Measurements from ENCODE around the gene ACTN2. TPM values are rescaled to one million over a fixed set of nuclear protein-coding genes. Genes with fewer than 3 reads are reported as not detected.
"Not testable (repeated sequence)": the region's sequence is repeated elsewhere in the genome, so short reads cannot be mapped to it uniquely, and the experiment has no call there.

The ACTN2 gene
- total RNA-seq, 1 donor from 2014 or later, result 1.9 TPM

DNA sequence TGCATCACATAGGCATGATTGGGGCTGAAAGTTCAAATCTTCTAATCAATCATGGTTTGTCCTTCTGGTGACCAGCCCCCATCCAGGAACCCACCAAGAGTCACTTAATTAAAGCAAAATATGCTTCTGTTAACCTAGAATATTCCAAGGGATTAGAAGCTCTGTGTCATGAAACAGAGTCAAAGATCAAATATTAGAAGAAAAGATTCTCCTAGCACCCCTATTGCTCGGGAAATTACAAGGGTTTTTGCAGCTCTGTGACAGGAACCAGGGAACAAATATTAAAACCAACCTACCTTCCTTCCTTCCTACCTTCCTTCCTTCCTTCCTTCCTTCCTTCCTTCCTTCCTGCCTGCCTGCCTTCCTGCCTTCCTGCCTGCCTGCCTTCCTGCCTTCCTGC is 31.8 kb upstream of the ACTN2 start:
- no peak overlapping the region for H3K27ac Mint-ChIP-seq
- no peak for DNase-seq (ENCODE audit: low spot score in 2 of 2, unreplicated experiment in 2 of 2)
- H3K36me3 Mint-ChIP-seq, result no peaks in the 10 kb centered on the region
- no peaks in the 10 kb centered on the region for H3K9me3 Mint-ChIP-seq
- TF ChIP-seq, protein P1, sequence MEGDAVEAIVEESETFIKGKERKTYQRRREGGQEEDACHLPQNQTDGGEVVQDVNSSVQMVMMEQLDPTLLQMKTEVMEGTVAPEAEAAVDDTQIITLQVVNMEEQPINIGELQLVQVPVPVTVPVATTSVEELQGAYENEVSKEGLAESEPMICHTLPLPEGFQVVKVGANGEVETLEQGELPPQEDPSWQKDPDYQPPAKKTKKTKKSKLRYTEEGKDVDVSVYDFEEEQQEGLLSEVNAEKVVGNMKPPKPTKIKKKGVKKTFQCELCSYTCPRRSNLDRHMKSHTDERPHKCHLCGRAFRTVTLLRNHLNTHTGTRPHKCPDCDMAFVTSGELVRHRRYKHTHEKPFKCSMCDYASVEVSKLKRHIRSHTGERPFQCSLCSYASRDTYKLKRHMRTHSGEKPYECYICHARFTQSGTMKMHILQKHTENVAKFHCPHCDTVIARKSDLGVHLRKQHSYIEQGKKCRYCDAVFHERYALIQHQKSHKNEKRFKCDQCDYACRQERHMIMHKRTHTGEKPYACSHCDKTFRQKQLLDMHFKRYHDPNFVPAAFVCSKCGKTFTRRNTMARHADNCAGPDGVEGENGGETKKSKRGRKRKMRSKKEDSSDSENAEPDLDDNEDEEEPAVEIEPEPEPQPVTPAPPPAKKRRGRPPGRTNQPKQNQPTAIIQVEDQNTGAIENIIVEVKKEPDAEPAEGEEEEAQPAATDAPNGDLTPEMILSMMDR (IDR thresholded peaks at IDR 0.05; ENCODE audit: unreplicated experiment), result no peak
- no peaks in the 10 kb centered on the region for H3K4me1 Mint-ChIP-seq
- H3K27me3 Mint-ChIP-seq (ENCODE audit: low read depth), result peaks cover 4% of the 10 kb centered on the region
- H3K4me3 Mint-ChIP-seq, result no peak overlapping the region

- peaks cover 4% of the 10 kb centered on the region for H3K27me3 Mint-ChIP-seq (ENCODE audit: low read depth)
- no peaks in the 10 kb centered on the region for H3K9me3 Mint-ChIP-seq
- TF ChIP-seq, protein P1 (IDR thresholded peaks at IDR 0.05; ENCODE audit: unreplicated experiment), result no peak
- H3K4me3 Mint-ChIP-seq, result no peak overlapping the region
- H3K36me3 Mint-ChIP-seq, result no peaks in the 10 kb centered on the region
- H3K4me1 Mint-ChIP-seq, result no peaks in the 10 kb centered on the region
- H3K27ac Mint-ChIP-seq, result no peak overlapping the region
- DNase-seq (ENCODE audit: low spot score in 2 of 2, unreplicated experiment in 2 of 2), result no peak
Observed at GRCh38 chr1:236654957-236655356, 31.3 kb upstream of the ACTN2 start.

DNA sequence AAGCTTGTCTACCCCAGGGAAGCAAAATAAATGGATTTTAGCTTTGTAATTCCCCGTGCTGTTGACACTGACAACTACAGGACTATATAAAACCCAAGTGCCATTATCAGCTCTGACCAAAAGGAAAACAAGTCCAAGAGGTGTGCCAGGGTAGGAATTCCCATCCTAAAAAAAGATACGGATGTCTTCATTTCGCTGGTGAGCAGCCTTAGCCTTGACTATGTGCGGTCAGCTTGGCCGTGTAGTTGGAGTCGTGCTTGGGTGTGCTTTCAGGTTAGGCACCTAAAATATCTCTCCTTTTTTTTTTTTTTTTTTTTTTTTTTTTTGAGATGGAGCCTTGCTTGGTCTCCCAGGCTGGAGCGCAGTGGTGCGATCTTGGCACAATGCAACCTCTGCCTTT is 28.9 kb upstream of the ACTN2 start:
- no peak for DNase-seq (ENCODE audit: low spot score in 2 of 2, unreplicated experiment in 2 of 2)
- H3K4me1 Mint-ChIP-seq, result no peaks in the 10 kb centered on the region
- peaks cover 7% of the 10 kb centered on the region for H3K9me3 Mint-ChIP-seq
- H3K4me3 Mint-ChIP-seq, result no peak overlapping the region
- TF ChIP-seq, protein P1 (IDR thresholded peaks at IDR 0.05; ENCODE audit: unreplicated experiment), result no peak
- H3K27me3 Mint-ChIP-seq (ENCODE audit: low read depth), result peaks cover 4% of the 10 kb centered on the region
- H3K36me3 Mint-ChIP-seq, result no peaks in the 10 kb centered on the region
- no peak overlapping the region for H3K27ac Mint-ChIP-seq

GRCh38 chr1:236659792-236660587 is 26.3 kb upstream of the ACTN2 start:
- Mint-ChIP-seq H3K4me3 (no peak overlapping the region), H3K36me3 (no peaks in the 10 kb centered on the region), H3K27me3 (ENCODE audit: low read depth) (peaks cover 6% of the 10 kb centered on the region), H3K4me1 (no peaks in the 10 kb centered on the region), H3K9me3 (peaks cover 7% of the 10 kb centered on the region), H3K27ac (no peak overlapping the region)
- no peak for DNase-seq (ENCODE audit: low spot score in 2 of 2, unreplicated experiment in 2 of 2)
- TF ChIP-seq, protein P1 (IDR thresholded peaks at IDR 0.05; ENCODE audit: unreplicated experiment), result no peak

- H3K9me3 Mint-ChIP-seq, result peaks cover 14% of the 10 kb centered on the region
Observed at GRCh38 chr1:236663934-236664333, 22.4 kb upstream of the ACTN2 start.

GRCh38 chr1:236668909-236669308 is 17.4 kb upstream of the ACTN2 start:
- H3K4me3 Mint-ChIP-seq; H3K27ac Mint-ChIP-seq; DNase-seq (ENCODE audit: low spot score in 2 of 2, unreplicated experiment in 2 of 2); H3K9me3 Mint-ChIP-seq; H3K36me3 Mint-ChIP-seq; H3K4me1 Mint-ChIP-seq: not testable (repeated sequence)
- H3K27me3 Mint-ChIP-seq (ENCODE audit: low read depth), result peaks cover 25% of the 10 kb centered on the region

More at GRCh38 chr1:236663934-236664333, 22.4 kb upstream of the ACTN2 start:
- peaks cover 9% of the 10 kb centered on the region for H3K27me3 Mint-ChIP-seq (ENCODE audit: low read depth)
- no peak for DNase-seq (ENCODE audit: low spot score in 2 of 2, unreplicated experiment in 2 of 2)
- H3K36me3 Mint-ChIP-seq, result no peaks in the 10 kb centered on the region
- TF ChIP-seq, protein P1 (IDR thresholded peaks at IDR 0.05; ENCODE audit: unreplicated experiment), result no peak
- H3K4me3 Mint-ChIP-seq, result no peak overlapping the region
- no peaks in the 10 kb centered on the region for H3K4me1 Mint-ChIP-seq
- no peak overlapping the region for H3K27ac Mint-ChIP-seq

All from mesothelial cell of epicardium (in vitro differentiated cells).